Mesendoderm (in vitro differentiated cells): ENCODE data around the gene C16orf89.

Source experiments
- DNase-seq: peaks from one replicate; pipeline ENCODE4 v3.0.0; 2013
- H2AK5ac ChIP-seq: 2 replicates; pipeline ENCODE4 v1.6.1; 2013; ENCODE audit warnings: low read length, inconsistent platforms
- H2BK120ac ChIP-seq: 2 replicates; pipeline ENCODE4 v1.6.1; 2013; ENCODE audit warnings: low read depth, mild to moderate bottlenecking, low read length, moderate library complexity, mixed read lengths
- H2BK15ac ChIP-seq: replicated peaks from 2 replicates; pipeline ENCODE4 v1.6.1; 2013; ENCODE audit warnings: low read depth, mild to moderate bottlenecking, moderate library complexity
- H2BK5ac ChIP-seq: 2 replicates; pipeline ENCODE4 v1.6.1; 2013; ENCODE audit warnings: low read length, inconsistent platforms
- H3K18ac ChIP-seq: 2 replicates; pipeline ENCODE4 v1.6.1; 2013; ENCODE audit warnings: mild to moderate bottlenecking, low read length, mixed read lengths
- H3K23ac ChIP-seq: one replicate; pipeline ENCODE4 v1.6.1; 2013; ENCODE audit warnings: low read length
- H3K27ac ChIP-seq: 2 replicates; pipeline ENCODE4 v1.5.1; 2013; ENCODE audit warnings: low read depth, mild to moderate bottlenecking, inconsistent platforms, low read length, moderate library complexity
- H3K27me3 ChIP-seq: 2 replicates; pipeline ENCODE4 v1.6.1; 2013; ENCODE audit warnings: low read length, control low read depth, mild to moderate bottlenecking, inconsistent platforms; ENCODE audit not compliant: insufficient read depth, poor library complexity
- H3K36me3 ChIP-seq: 2 replicates; pipeline ENCODE4 v1.6.1; 2013; ENCODE audit warnings: low read length, inconsistent platforms; ENCODE audit not compliant: control insufficient read depth, insufficient read depth
- H3K4ac ChIP-seq: one replicate; pipeline ENCODE4 v1.6.1; 2013; ENCODE audit warnings: low read depth, mild to moderate bottlenecking, low read length, moderate library complexity
- H3K4me1 ChIP-seq: 2 replicates; pipeline ENCODE4 v1.6.1; 2013; ENCODE audit warnings: low read depth, low read length, inconsistent platforms; ENCODE audit not compliant: control insufficient read depth
- H3K4me2 ChIP-seq: 2 replicates; pipeline ENCODE4 v1.6.1; 2013; ENCODE audit warnings: low read length
- H3K4me3 ChIP-seq: 2 replicates; pipeline ENCODE4 v1.5.1; 2013; ENCODE audit warnings: mild to moderate bottlenecking, low read length
- H3K56ac ChIP-seq: one replicate; pipeline ENCODE4 v1.6.1; 2013; ENCODE audit warnings: low read length
- H3K79me1 ChIP-seq: 2 replicates; pipeline ENCODE4 v1.6.1; 2013; ENCODE audit warnings: low read length, inconsistent platforms
- H3K79me2 ChIP-seq: 2 replicates; pipeline ENCODE4 v1.6.1; 2013; ENCODE audit warnings: mild to moderate bottlenecking, low read length; ENCODE audit not compliant: control insufficient read depth, insufficient read depth
- H3K9ac ChIP-seq: 2 replicates; pipeline ENCODE4 v1.6.1; 2013; ENCODE audit warnings: low read length, inconsistent platforms
- H4K5ac ChIP-seq: one replicate; pipeline ENCODE4 v1.6.1; 2013; ENCODE audit warnings: low read length
- H4K8ac ChIP-seq: one replicate; pipeline ENCODE4 v1.6.1; 2013; ENCODE audit warnings: low read depth, mild to moderate bottlenecking, control low read depth, low read length, moderate library complexity
- WGBS: extraction: QIAGEN DNeasy Blood & Tissue Kit; methylation state at CpG from one replicate; pipeline ENCODE4 v1.1.7; 2013; ENCODE audit warnings: low lambda C conversion rate, missing lambda C conversion rate; ENCODE audit not compliant: insufficient coverage; ENCODE audit errors: extremely low coverage; 5-methylcytosine and 5-hydroxymethylcytosine counted together

C16orf89 gene

DNA sequence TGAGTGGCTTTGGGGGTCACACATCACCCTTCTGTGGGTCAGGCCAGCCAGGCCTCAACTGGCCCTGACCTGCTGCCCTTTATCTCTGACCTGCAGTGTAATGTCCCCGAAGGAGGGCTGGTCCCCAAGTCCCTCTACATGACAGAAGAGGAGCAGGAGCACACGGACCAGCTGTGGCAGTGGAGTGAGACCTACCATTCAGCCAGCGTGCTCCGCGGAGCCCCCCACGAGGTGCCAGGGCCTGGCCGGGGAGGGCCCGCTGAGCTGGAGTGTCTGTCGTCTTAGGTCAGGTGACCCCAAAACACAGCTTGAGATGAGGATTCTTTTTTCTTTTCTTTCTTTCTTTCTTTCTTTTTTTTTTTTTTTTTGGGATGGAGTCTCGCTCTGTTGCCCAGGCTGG is 58.5 kb downstream of the C16orf89 start:
- H2BK5ac ChIP-seq, result no peak overlapping the region
- no peak for DNase-seq
- no peak overlapping the region for H4K8ac ChIP-seq
- no peak overlapping the region for H3K56ac ChIP-seq
- H3K79me1 ChIP-seq, result no peaks in the 10 kb centered on the region
- H3K23ac ChIP-seq, result no peak overlapping the region
- no peaks in the 10 kb centered on the region for H3K27me3 ChIP-seq
- no peaks in the 10 kb centered on the region for H3K79me2 ChIP-seq
- no peak overlapping the region for H3K18ac ChIP-seq
- no peaks in the 10 kb centered on the region for H3K4me1 ChIP-seq
- H2BK15ac ChIP-seq, result no peak overlapping the region
- H3K9ac ChIP-seq, result no peak overlapping the region
- H3K4ac ChIP-seq, result no peak overlapping the region
- H2AK5ac ChIP-seq, result no peak overlapping the region
- H4K5ac ChIP-seq, result no peak overlapping the region
- no peak overlapping the region for H3K4me3 ChIP-seq
- no peak overlapping the region for H3K4me2 ChIP-seq
- no peak overlapping the region for H2BK120ac ChIP-seq
- no peaks in the 10 kb centered on the region for H3K36me3 ChIP-seq
- no CpG with 5 or more reads among the region's 10 CpGs for WGBS
- H3K27ac ChIP-seq, result no peak overlapping the region

DNA sequence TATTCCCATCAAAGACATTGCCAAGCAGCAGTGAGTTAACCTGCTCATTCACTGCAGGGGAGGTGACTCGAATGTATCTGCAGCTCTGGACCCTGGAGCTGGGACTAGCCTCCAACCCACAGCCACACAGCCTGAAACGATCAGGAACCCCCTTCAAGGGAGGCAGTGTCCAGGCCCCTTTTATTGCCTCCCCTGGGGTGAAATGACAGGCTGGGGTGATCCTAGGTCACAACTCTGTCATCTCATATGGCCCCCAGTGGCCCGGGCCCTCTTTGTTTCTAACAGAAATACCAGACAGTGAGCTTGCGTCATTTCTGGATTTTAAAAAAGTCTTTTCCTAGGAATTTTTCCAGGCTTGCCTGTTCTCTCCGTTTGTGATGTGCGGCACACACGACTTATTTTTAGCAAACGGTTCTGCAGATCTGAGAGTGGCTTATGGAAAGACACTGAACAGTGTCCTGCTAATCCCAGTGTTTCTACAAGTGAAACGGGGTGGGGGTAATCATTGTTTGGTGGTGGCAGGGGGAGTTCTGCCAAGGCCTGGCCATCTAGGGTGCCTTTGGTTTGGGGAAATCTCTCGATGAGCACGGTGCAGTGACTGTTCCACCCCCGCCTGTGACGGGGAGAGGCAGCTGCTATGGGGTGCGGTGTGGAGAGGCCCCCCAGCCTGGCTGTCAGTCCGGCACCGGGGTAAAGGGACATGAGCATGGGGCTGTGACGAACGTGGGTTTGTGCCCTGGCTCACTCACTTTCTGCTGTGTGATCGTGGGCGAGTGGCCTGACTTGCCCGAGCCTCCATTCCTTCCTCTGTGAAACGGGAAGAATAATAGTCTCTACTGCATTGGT is 59.2 kb downstream of the C16orf89 start:
- no peaks in the 10 kb centered on the region for H3K4me1 ChIP-seq
- H3K23ac ChIP-seq, result no peak overlapping the region
- H3K27ac ChIP-seq, result no peak overlapping the region
- no peak overlapping the region for H3K9ac ChIP-seq
- H3K36me3 ChIP-seq, result no peaks in the 10 kb centered on the region
- H3K79me1 ChIP-seq, result no peaks in the 10 kb centered on the region
- no peaks in the 10 kb centered on the region for H3K27me3 ChIP-seq
- no peaks in the 10 kb centered on the region for H3K79me2 ChIP-seq
- no peak overlapping the region for H2BK120ac ChIP-seq
- no peak overlapping the region for H3K56ac ChIP-seq
- no peak for DNase-seq
- H2AK5ac ChIP-seq, result no peak overlapping the region
- H3K4me2 ChIP-seq, result no peak overlapping the region
- no peak overlapping the region for H3K18ac ChIP-seq
- no peak overlapping the region for H3K4me3 ChIP-seq
- no peak overlapping the region for H4K8ac ChIP-seq
- H4K5ac ChIP-seq, result no peak overlapping the region
- no peak overlapping the region for H3K4ac ChIP-seq
- WGBS, result no CpG with 5 or more reads among the region's 22 CpGs
- H2BK15ac ChIP-seq, result no peak overlapping the region
- H2BK5ac ChIP-seq, result no peak overlapping the region

DNA sequence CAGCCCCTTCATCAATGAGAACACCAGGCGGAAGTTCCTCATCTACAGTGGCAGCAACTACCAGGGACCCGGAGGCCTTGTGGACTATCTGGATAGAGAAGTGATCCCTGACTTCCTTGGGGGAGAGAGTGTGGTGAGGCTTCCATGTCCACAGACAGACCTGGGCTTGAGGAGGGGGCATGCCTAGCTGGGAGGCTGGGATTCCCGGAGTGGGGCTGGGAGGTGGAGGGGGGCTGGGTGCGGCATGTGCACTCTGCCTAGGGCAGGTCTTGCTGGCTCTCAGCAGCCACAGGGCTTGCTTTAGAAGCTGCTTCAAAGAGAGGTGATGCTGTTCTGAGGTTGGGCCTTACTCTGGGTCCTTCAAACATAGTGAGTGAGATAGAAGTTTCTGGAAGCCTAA is 59.8 kb downstream of the C16orf89 start:
- H3K23ac ChIP-seq, result no peak overlapping the region
- no peak overlapping the region for H2BK15ac ChIP-seq
- no peak overlapping the region for H4K5ac ChIP-seq
- H3K4ac ChIP-seq, result no peak overlapping the region
- H3K18ac ChIP-seq, result no peak overlapping the region
- H3K4me2 ChIP-seq, result no peak overlapping the region
- no peaks in the 10 kb centered on the region for H3K27me3 ChIP-seq
- no peak overlapping the region for H3K27ac ChIP-seq
- no peak overlapping the region for H2AK5ac ChIP-seq
- no CpG with 5 or more reads among the region's 4 CpGs for WGBS
- H3K4me3 ChIP-seq, result no peak overlapping the region
- no peak overlapping the region for H3K56ac ChIP-seq
- DNase-seq, result no peak
- no peak overlapping the region for H4K8ac ChIP-seq
- H3K79me2 ChIP-seq, result no peaks in the 10 kb centered on the region
- no peak overlapping the region for H2BK5ac ChIP-seq
- no peaks in the 10 kb centered on the region for H3K36me3 ChIP-seq
- H2BK120ac ChIP-seq, result no peak overlapping the region
- no peak overlapping the region for H3K9ac ChIP-seq
- H3K79me1 ChIP-seq, result no peaks in the 10 kb centered on the region
- no peaks in the 10 kb centered on the region for H3K4me1 ChIP-seq

DNA sequence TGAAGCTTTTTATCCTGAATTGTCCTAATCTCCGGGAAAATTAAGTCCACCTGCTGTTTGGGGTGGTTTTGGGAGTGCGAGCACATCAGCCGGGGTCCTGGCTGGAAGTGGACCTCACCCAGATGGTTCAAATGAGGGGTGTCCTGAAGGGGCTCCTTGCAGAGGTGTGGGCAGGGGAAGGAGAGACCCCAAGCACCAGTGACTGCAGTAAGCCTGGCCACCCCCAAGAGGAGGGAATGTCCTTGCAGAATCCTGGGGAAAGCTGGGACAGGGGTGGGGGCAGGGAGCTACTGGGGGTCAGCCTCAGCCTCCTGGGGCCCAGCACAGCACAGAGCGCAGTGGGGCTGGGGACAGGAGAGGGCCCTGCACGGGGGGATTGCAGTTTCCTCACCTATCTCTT is 61.4 kb downstream of the C16orf89 start:
- no peaks in the 10 kb centered on the region for H3K79me1 ChIP-seq
- no peak overlapping the region for H3K9ac ChIP-seq
- no peak overlapping the region for H3K18ac ChIP-seq
- H2AK5ac ChIP-seq, result no peak overlapping the region
- no peak overlapping the region for H3K23ac ChIP-seq
- H3K27me3 ChIP-seq, result no peaks in the 10 kb centered on the region
- no peak overlapping the region for H3K4me2 ChIP-seq
- no peak overlapping the region for H3K4ac ChIP-seq
- H3K4me3 ChIP-seq, result no peak overlapping the region
- H3K56ac ChIP-seq, result no peak overlapping the region
- DNase-seq, result no peak
- H2BK5ac ChIP-seq, result no peak overlapping the region
- H2BK15ac ChIP-seq, result no peak overlapping the region
- no peaks in the 10 kb centered on the region for H3K36me3 ChIP-seq
- H2BK120ac ChIP-seq, result no peak overlapping the region
- no peak overlapping the region for H3K27ac ChIP-seq
- H4K8ac ChIP-seq, result no peak overlapping the region
- H4K5ac ChIP-seq, result no peak overlapping the region
- H3K4me1 ChIP-seq, result no peaks in the 10 kb centered on the region
- no peaks in the 10 kb centered on the region for H3K79me2 ChIP-seq
- WGBS, result no CpG with 5 or more reads among the region's 5 CpGs

DNA sequence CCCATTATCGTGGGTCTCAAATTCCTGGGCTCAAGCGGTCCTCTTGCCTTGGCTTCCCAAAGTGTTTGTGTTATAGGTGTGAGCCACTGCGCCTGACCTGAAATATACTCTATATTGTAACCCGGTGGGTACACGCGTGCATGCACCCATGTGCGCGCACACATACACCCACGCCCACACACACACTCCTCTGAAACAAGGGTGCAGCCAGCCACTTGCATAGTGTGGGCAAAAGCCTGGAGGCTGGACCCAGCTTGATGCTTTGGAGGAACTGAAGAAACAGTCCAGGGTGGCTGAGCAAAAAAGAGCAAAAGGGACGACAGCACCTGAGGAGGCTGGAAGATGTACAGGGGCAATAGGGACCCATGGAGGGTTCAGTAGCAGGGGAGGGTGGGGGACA is 61.9 kb downstream of the C16orf89 start:
- H3K9ac ChIP-seq, result no peak overlapping the region
- H2BK120ac ChIP-seq, result no peak overlapping the region
- no peak overlapping the region for H4K8ac ChIP-seq
- no peak overlapping the region for H3K18ac ChIP-seq
- no peak overlapping the region for H3K27ac ChIP-seq
- no peak overlapping the region for H2BK15ac ChIP-seq
- no peak overlapping the region for H3K56ac ChIP-seq
- H3K4me2 ChIP-seq, result no peak overlapping the region
- no CpG with 5 or more reads among the region's 10 CpGs for WGBS
- no peaks in the 10 kb centered on the region for H3K27me3 ChIP-seq
- H3K23ac ChIP-seq, result no peak overlapping the region
- no peak overlapping the region for H2AK5ac ChIP-seq
- H3K4me1 ChIP-seq, result no peaks in the 10 kb centered on the region
- H3K4ac ChIP-seq, result no peak overlapping the region
- H3K36me3 ChIP-seq, result no peaks in the 10 kb centered on the region
- H3K79me2 ChIP-seq, result no peaks in the 10 kb centered on the region
- no peak overlapping the region for H4K5ac ChIP-seq
- no peak overlapping the region for H2BK5ac ChIP-seq
- H3K79me1 ChIP-seq, result no peaks in the 10 kb centered on the region
- DNase-seq, result no peak
- no peak overlapping the region for H3K4me3 ChIP-seq

DNA sequence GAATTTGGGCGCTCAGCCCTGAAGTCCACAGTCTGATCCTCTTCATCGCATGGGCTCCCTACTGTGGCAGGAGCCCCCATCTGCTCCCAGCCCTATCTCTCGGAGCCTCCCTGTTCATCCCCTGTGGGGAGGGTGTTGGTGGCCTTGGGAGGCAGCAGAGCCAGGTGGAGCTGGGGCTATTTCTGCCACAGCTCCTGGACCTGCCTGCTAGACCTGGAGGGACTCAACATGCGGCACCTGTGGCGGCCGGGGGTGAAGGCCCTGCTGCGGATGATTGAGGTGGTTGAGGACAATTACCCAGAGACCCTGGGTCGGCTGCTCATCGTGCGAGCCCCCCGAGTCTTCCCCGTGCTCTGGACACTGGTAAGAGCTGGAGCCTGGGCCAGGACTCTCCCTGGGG is 62.5 kb downstream of the C16orf89 start:
- no peak overlapping the region for H3K9ac ChIP-seq
- H3K4ac ChIP-seq, result no peak overlapping the region
- H3K18ac ChIP-seq, result no peak overlapping the region
- H3K4me1 ChIP-seq, result no peaks in the 10 kb centered on the region
- no CpG with 5 or more reads among the region's 12 CpGs for WGBS
- H2BK5ac ChIP-seq, result no peak overlapping the region
- no peaks in the 10 kb centered on the region for H3K27me3 ChIP-seq
- no peak overlapping the region for H3K4me3 ChIP-seq
- no peak for DNase-seq
- no peaks in the 10 kb centered on the region for H3K79me1 ChIP-seq
- H3K27ac ChIP-seq, result no peak overlapping the region
- H4K5ac ChIP-seq, result no peak overlapping the region
- H3K79me2 ChIP-seq, result no peaks in the 10 kb centered on the region
- no peak overlapping the region for H3K4me2 ChIP-seq
- no peak overlapping the region for H4K8ac ChIP-seq
- no peak overlapping the region for H3K56ac ChIP-seq
- no peak overlapping the region for H2AK5ac ChIP-seq
- H2BK15ac ChIP-seq, result no peak overlapping the region
- H2BK120ac ChIP-seq, result no peak overlapping the region
- no peaks in the 10 kb centered on the region for H3K36me3 ChIP-seq
- H3K23ac ChIP-seq, result no peak overlapping the region
